HepG2 (cell line): Measurements from ENCODE around the gene FTL. TPM values are rescaled to one million over a fixed set of nuclear protein-coding genes. Genes with fewer than 3 reads are reported as not detected.

Source experiments
- ATAC-seq: fragments of 200-7000 bp; cut with Tn5 transposase; 3 replicates; pipeline ENCODE4 v1.9.1; 2020; ENCODE audit warnings: mild to moderate bottlenecking, moderate library complexity
- BruUV-seq: library from RNA; stranded (reverse); fragments of 400-500 nt; replicated peaks from 2 replicates; lab custom pipeline; 2021; lab: Mats Ljungman, UMichigan
- CTCF ChIA-PET: fragments of 300-600 bp; formaldehyde crosslinking; extraction: SDS; loops from one replicate; lab custom pipeline; 2021; ENCODE audit warnings: low total read pairs, inconsistent platforms, low intra/inter-chr PET ratio; lab: Yijun Ruan, JAX
- POLR2A ChIA-PET: fragments of 350-600 bp; sonication (Branson Sonifier 250); formaldehyde crosslinking; loops from one replicate; lab custom pipeline; 2020; ENCODE audit warnings: antibody characterized with exemption, inconsistent platforms; lab: Yijun Ruan, JAX
- DNase-seq: peaks from one replicate; pipeline ENCODE4 v3.0.0-alpha.2; 2015; ENCODE audit warnings: low spot score
- FAIRE-seq: peaks from 3 replicates; lab custom pipeline; 2011; peaks lifted over from hg19 to GRCh38; lab: Jason Lieb, UNC
- H2AFZ ChIP-seq: one replicate; pipeline ENCODE4 v1.6.1; 2011; ENCODE audit warnings: low read length, inconsistent platforms
- H3K27ac ChIP-seq: fragments of 300-600 bp; 3 replicates; pipeline ENCODE4 v1.8.0; 2011; ENCODE audit warnings: mixed run types, mild to moderate bottlenecking, mixed read lengths, low read length, inconsistent platforms; ENCODE audit not compliant: insufficient read depth; ENCODE audit errors: extremely low read length
- H3K27me3 ChIP-seq, 2 experiments: fragments of 200-600 bp in 1 of 2; 2 replicates in 1 of 2; 3 replicates in 1 of 2; pipeline versions ENCODE4 v1.6.0 to v1.8.0; 2011; ENCODE audit warnings: low read length in 2 of 2, mild to moderate bottlenecking in 2 of 2, moderate library complexity in 2 of 2, inconsistent platforms in 1 of 2; ENCODE audit not compliant: insufficient read depth in 2 of 2, control insufficient read depth in 1 of 2
- H3K36me3 ChIP-seq, 2 experiments: fragments of 200-600 bp in 1 of 2; replicated peaks in 1 of 2; 2 replicates in 1 of 2; 3 replicates in 1 of 2; pipeline versions ENCODE4 v1.5.1 to v1.8.0; 2011; ENCODE audit warnings: low read length in 2 of 2, inconsistent platforms in 1 of 2; ENCODE audit not compliant: insufficient read depth in 2 of 2, control insufficient read depth in 1 of 2
- H3K4me1 ChIP-seq: 2 replicates; pipeline ENCODE4 v1.5.1; 2012; ENCODE audit warnings: low read length, inconsistent platforms; ENCODE audit not compliant: insufficient read depth
- H3K4me2 ChIP-seq: 2 replicates; pipeline ENCODE4 v1.6.0; 2011; ENCODE audit warnings: low read depth, low read length, inconsistent platforms
- H3K4me3 ChIP-seq, 3 experiments: fragments of 200-600 bp in 1 of 3; sonication (generic), shearing (Covaris generic) in 1 of 3; replicated peaks in 1 of 3; 2 replicates each; pipeline ENCODE4 v1.5.1; 2011 to 2016; ENCODE audit warnings: low read length in 3 of 3, inconsistent platforms in 2 of 3, low read depth in 2 of 3, mild to moderate bottlenecking in 2 of 3, control low read depth in 1 of 3, mixed read lengths in 1 of 3; ENCODE audit not compliant: insufficient read depth in 1 of 3
- H3K79me2 ChIP-seq: one replicate; pipeline ENCODE4 v1.6.1; 2011; ENCODE audit warnings: low read length, inconsistent platforms; ENCODE audit not compliant: insufficient read depth
- H3K9ac ChIP-seq: 2 replicates; pipeline ENCODE4 v1.6.0; 2011; ENCODE audit warnings: mild to moderate bottlenecking, low read depth, low read length, inconsistent platforms; ENCODE audit not compliant: insufficient read depth
- H3K9me3 ChIP-seq: 2 replicates; pipeline ENCODE4 v1.5.1; 2012; ENCODE audit warnings: mild to moderate bottlenecking, low read length
- H4K20me1 ChIP-seq: 2 replicates; pipeline ENCODE4 v1.6.0; 2011; ENCODE audit warnings: inconsistent platforms, mild to moderate bottlenecking, low read length, moderate library complexity; ENCODE audit not compliant: insufficient read depth
- CCAR2 ChIP-seq: fragments of 200-400 bp; formaldehyde crosslinking; optimal IDR thresholded peaks from 2 replicates; pipeline ENCODE3; 2018; ENCODE audit warnings: low read depth, mild to moderate bottlenecking, low read length, moderate library complexity
- CEBPZ ChIP-seq: IDR thresholded peaks from 2 replicates; pipeline ENCODE4 v1.6.1; 2012; ENCODE audit warnings: low read length, improper control_type of control experiment
- ELF4 ChIP-seq: sonication (generic); formaldehyde crosslinking; IDR thresholded peaks from 2 replicates; pipeline ENCODE4 v1.5.0; 2020; ENCODE audit warnings: missing genetic modification reagents, mild to moderate bottlenecking, moderate library complexity, borderline replicate concordance
- KMT2A ChIP-seq: sonication (generic); formaldehyde crosslinking; IDR thresholded peaks from 2 replicates; pipeline ENCODE4 v1.4.0; 2020; ENCODE audit warnings: missing genetic modification reagents
- KMT2B ChIP-seq: IDR thresholded peaks from 2 replicates; pipeline ENCODE4 v1.6.1; 2016; ENCODE audit warnings: missing genetic modification reagents, missing compliant biosample characterization
- MAFK ChIP-seq, 2 experiments: IDR thresholded peaks in 1 of 2; conservative IDR thresholded peaks in 1 of 2; 2 replicates each; pipeline ENCODE4 v1.6.1; 2011; ENCODE audit warnings: improper control_type of control experiment in 2 of 2, low read length in 2 of 2
- MTF2 ChIP-seq: sonication (generic); formaldehyde crosslinking; IDR thresholded peaks from 2 replicates; pipeline ENCODE4 v1.5.0; 2020; ENCODE audit warnings: missing genetic modification reagents, borderline replicate concordance
- NFIC ChIP-seq: IDR thresholded peaks from 2 replicates; pipeline ENCODE4 v1.6.1; 2012; ENCODE audit warnings: mild to moderate bottlenecking, low read length, inconsistent platforms
- PRMT3 ChIP-seq: sonication (generic); formaldehyde crosslinking; IDR thresholded peaks from 2 replicates; pipeline ENCODE4 v1.8.1; 2022; ENCODE audit warnings: low read depth, mild to moderate bottlenecking, moderate library complexity, missing genetic modification reagents, borderline replicate concordance
- RNF2 ChIP-seq: fragments of 450-650 bp; conservative IDR thresholded peaks from 2 replicates; pipeline ENCODE4 v1.6.1; 2016; ENCODE audit warnings: low read depth
- TCF7L2 ChIP-seq: IDR thresholded peaks from 2 replicates; pipeline ENCODE4 v1.6.1; 2011; ENCODE audit warnings: mild to moderate bottlenecking, low read depth, low read length, moderate library complexity
- TFDP2 ChIP-seq: sonication (generic); formaldehyde crosslinking; IDR thresholded peaks from 2 replicates; pipeline ENCODE4 v1.4.0; 2020; ENCODE audit warnings: missing genetic modification reagents
- ZFP36L2 ChIP-seq: sonication (generic); formaldehyde crosslinking; IDR thresholded peaks from 2 replicates; pipeline ENCODE4 v1.4.0; 2020; ENCODE audit warnings: missing genetic modification reagents
- ZFP37 ChIP-seq: sonication (generic); formaldehyde crosslinking; IDR thresholded peaks from 2 replicates; pipeline ENCODE4 v1.4.0; 2020; ENCODE audit warnings: missing genetic modification reagents, borderline replicate concordance
- ZFYVE20 ChIP-seq: sonication (generic); formaldehyde crosslinking; IDR thresholded peaks from 2 replicates; pipeline ENCODE4 v1.8.0; 2023; ENCODE audit warnings: low read depth, mild to moderate bottlenecking, moderate library complexity, missing genetic modification reagents, borderline replicate concordance
- ZNF180 ChIP-seq: sonication (generic); formaldehyde crosslinking; IDR thresholded peaks from 2 replicates; pipeline ENCODE4 v1.4.0; 2020; ENCODE audit warnings: low read depth, missing genetic modification reagents, borderline replicate concordance
- ZNF672 ChIP-seq: sonication (generic); formaldehyde crosslinking; IDR thresholded peaks from 2 replicates; pipeline ENCODE4 v1.8.1; 2022; ENCODE audit warnings: missing genetic modification reagents
- ZNF724P ChIP-seq: sonication (generic); formaldehyde crosslinking; IDR thresholded peaks from 2 replicates; pipeline ENCODE4 v1.8.0; 2022; ENCODE audit warnings: missing genetic modification reagents, borderline replicate concordance
- ZUFSP ChIP-seq: sonication (generic); formaldehyde crosslinking; IDR thresholded peaks from 2 replicates; pipeline ENCODE4 v1.9.0; 2021; ENCODE audit warnings: missing genetic modification reagents, mild to moderate bottlenecking, borderline replicate concordance
- WGBS: methylation state at CpG from one replicate; pipeline ENCODE4 v1.1.6; 2017; ENCODE audit warnings: low lambda C conversion rate; 5-methylcytosine and 5-hydroxymethylcytosine counted together
- in situ Hi-C: cut with HindIII; loops from 2 replicates; pipeline ENCODE4 v1.10.0; 2017; ENCODE audit warnings: low pct_unique_long_range_greater_than_20kb; ENCODE audit not compliant: extremely low pct_ligation_motif_present
- intact Hi-C: fragments of 100-400 bp; cut with micrococcal nuclease; formaldehyde crosslinking; loops from one replicate; pipeline ENCODE4 v1.10.0; 2022; ENCODE audit not compliant: unreplicated experiment
- polyA plus RNA-seq, 8 experiments: library from polyadenylated mRNA; depleted of rRNA in 3 of 8; stranded (reverse) in 7 of 8; unstranded in 1 of 8; fragments of >200 nt; fragmentation: Illumina TruSeq in 4 of 8; extraction: Trizol in 4 of 8; gene quantifications; 2 replicates each; pipeline versions ENCODE4 v1.2.1 to v1.2.3, GENCODE V29; 2011 to 2016; ENCODE audit warnings: low read depth in 4 of 8, missing spikeins in 1 of 8, mixed read lengths in 1 of 8; ENCODE audit not compliant: insufficient read depth in 1 of 8
- total RNA-seq, 5 experiments: library from RNA; depleted of rRNA; stranded (reverse); fragments of >200 nt; fragmentation: Illumina TruSeq; extraction: Trizol; gene quantifications; 2 replicates each; pipeline ENCODE4 v1.2.3, GENCODE V29; 2016; ENCODE audit warnings: low read depth in 1 of 5

Gene FTL
- total and polyA plus RNA-seq, 2 of the 13 experiments (the other 11 are each of a cell fraction or from before 2014, with no cell fraction given): 2,721 to 8,800 TPM

- H3K4me3 ChIP-seq: no peak overlapping the region
- WGBS: 95% methylated on average over 6 of the region's 6 CpGs
- CTCF ChIA-PET: no interaction called here
- TF ChIP-seq CEBPZ (no peak), RNF2 (no peak), ZFP37 (CRISPR knock-in tag) (no peak), ZNF180 (CRISPR knock-in tag) (no peak), TCF7L2 (no peak), KMT2A (CRISPR knock-in tag) (no peak), ZUFSP (no peak), CCAR2 (no peak), ZFYVE20 (CRISPR knock-in tag) (no peak), KMT2B (no peak), ELF4 (CRISPR knock-in tag) (no peak), ZFP36L2 (CRISPR knock-in tag) (no peak), ZNF672 (CRISPR knock-in tag) (no peak), TFDP2 (CRISPR knock-in tag) (no peak), ZNF724P (no peak), MAFK (conservative IDR thresholded peaks at IDR 0.05 in 1 of 2, IDR thresholded peaks at IDR 0.05 in 1 of 2; ENCODE audit: low read length in 2 of 2) (no peak), NFIC (no peak), MTF2 (CRISPR knock-in tag) (no peak), PRMT3 (CRISPR knock-in tag) (no peak)
Measured at GRCh38 chr19:48918071-48918470, 47.0 kb upstream of the FTL start.

More at GRCh38 chr19:48918071-48918470, 47.0 kb upstream of the FTL start:
- Histone ChIP-seq H3K27me3 (no peaks in the 10 kb centered on the region), H4K20me1 (no peaks in the 10 kb centered on the region), H3K4me2 (no peak overlapping the region), H3K79me2 (no peaks in the 10 kb centered on the region), H3K9me3 (no peaks in the 10 kb centered on the region), H3K36me3 (peaks cover 13 to 44% of the 10 kb centered on the region in 2 experiments), H3K27ac (no peak overlapping the region), H2AFZ (no peak overlapping the region), H3K9ac (no peak overlapping the region), H3K4me1 (no peaks in the 10 kb centered on the region)
- FAIRE-seq (no peak), DNase-seq (no peak), ATAC-seq (no peak)
- POLR2A ChIA-PET: no interaction called here
- in situ Hi-C loops: no loop called here
- intact Hi-C loops: no loop called here
- BruUV-seq: no TSS peak
